ENCODE measurements around the gene KCTD4. TPM values are rescaled to one million over a fixed set of nuclear protein-coding genes. Genes with fewer than 3 reads are reported as not detected.
A peak's percentile ranks its signal among the peaks of the same experiment; 100 is the strongest.

KCTD4 gene
- total and polyA plus RNA-seq, 11 donors: 0.08 to 0.75 (median 0.12) TPM; not detected in 8

DNA sequence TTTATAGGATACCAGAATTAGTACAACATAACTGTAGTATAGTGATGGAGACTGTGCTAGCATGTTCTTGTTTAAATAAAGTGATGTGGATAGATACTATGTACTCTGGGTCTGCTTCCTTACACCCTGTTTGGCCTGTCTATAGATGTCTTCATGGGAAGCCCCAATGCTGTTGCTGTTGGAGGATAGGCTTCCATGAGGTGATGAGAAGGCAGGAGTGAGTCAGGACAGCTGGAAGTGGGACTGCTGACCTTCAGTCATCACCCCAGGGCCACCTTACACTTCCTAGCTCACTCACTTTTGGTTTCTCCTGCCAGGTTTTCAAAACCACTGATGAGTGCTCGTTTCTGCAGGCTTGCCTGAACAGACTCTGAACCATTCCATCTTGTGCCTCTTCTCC is 4.2 kb downstream of the KCTD4 start:
- DNase-seq (no peak), ATAC-seq (peak; percentile 22 to 54 (median 40))
- H3K27me3 ChIP-seq: no peaks in the 10 kb centered on the region
- H3K27ac ChIP-seq: peak overlapping the region in 1 of 12 donors; percentile 6
- no peak overlapping the region for H3K4me3 ChIP-seq
- intact Hi-C loops (cut with DNase I): loop anchor here in 2 of 10 donors (10.0 kb wide), 2 partner anchors 88 to 152 kb away; no protein-coding TSS in a partner anchor
- no peaks in the 10 kb centered on the region for H3K9me3 ChIP-seq
- H3K4me1 ChIP-seq: peaks cover 0 to 41% (median 18%) of the 10 kb centered on the region in 12 donors
- TF ChIP-seq CTCF (IDR thresholded peaks at IDR 0.05) (no peak), POLR2A (IDR thresholded peaks at IDR 0.05) (no peak)
- no peaks in the 10 kb centered on the region for H3K36me3 ChIP-seq
- 31 to 37% (median 35%) methylated on average over 1 of the region's 1 CpG for WGBS, 4 donors

GRCh38 chr13:45196096-45196495 is 4.7 kb downstream of the KCTD4 start:
- DNase-seq (no peak), ATAC-seq (no peak)
- Histone ChIP-seq H3K36me3 (no peaks in the 10 kb centered on the region), H3K9me3 (no peaks in the 10 kb centered on the region), H3K27me3 (no peaks in the 10 kb centered on the region), H3K4me1 (peaks cover 0 to 41% (median 18%) of the 10 kb centered on the region in 12 donors), H3K27ac (peak overlapping the region in 2 of 12 donors; percentile 5 to 6), H3K4me3 (no peak overlapping the region)
- TF ChIP-seq POLR2A (IDR thresholded peaks at IDR 0.05) (no peak), CTCF (IDR thresholded peaks at IDR 0.05) (no peak)
- intact Hi-C loops (cut with DNase I): loop anchor here in 2 of 10 donors (10.0 kb wide), 2 partner anchors 89 to 151 kb away; no protein-coding TSS in a partner anchor
- WGBS, 4 donors: 53 to 57% (median 54%) methylated on average over 3 of the region's 3 CpGs

GRCh38 chr13:45195421-45195820 is 5.4 kb downstream of the KCTD4 start:
- Histone ChIP-seq H3K4me3 (no peak overlapping the region), H3K4me1 (peaks cover 0 to 41% (median 18%) of the 10 kb centered on the region in 12 donors), H3K36me3 (no peaks in the 10 kb centered on the region), H3K27ac (peak overlapping the region in 3 of 12 donors; percentile 5 to 27 (median 10)), H3K27me3 (no peaks in the 10 kb centered on the region), H3K9me3 (no peaks in the 10 kb centered on the region)
- WGBS, 4 donors: 82 to 98% (median 91%) methylated on average over 1 of the region's 1 CpG
- intact Hi-C loops (cut with DNase I): loop anchor here in 2 of 10 donors (10.0 kb wide), 2 partner anchors 89 to 151 kb away; no protein-coding TSS in a partner anchor
- no peak for ATAC-seq
- no peak for TF ChIP-seq POLR2A (IDR thresholded peaks at IDR 0.05)
- no peak for DNase-seq

- Histone ChIP-seq H3K36me3 (no peaks in the 10 kb centered on the region), H3K4me3 (peak overlapping the region in 3 of 12 donors; percentile 16 to 25 (median 20)), H3K4me1 (peaks cover 0 to 41% (median 18%) of the 10 kb centered on the region in 12 donors), H3K9me3 (no peaks in the 10 kb centered on the region), H3K27me3 (no peaks in the 10 kb centered on the region), H3K27ac (no peak overlapping the region)
- DNase-seq (peak in 3 of 5 donors; percentile 38 to 45 (median 40)), ATAC-seq (peak in 3 of 4 donors; percentile 64 to 89 (median 73))
- peak in 10 of 12 donors; percentile 8 to 68 (median 42) for TF ChIP-seq CTCF (IDR thresholded peaks at IDR 0.05)
- no peak for TF ChIP-seq POLR2A (IDR thresholded peaks at IDR 0.05)
- intact Hi-C loops (cut with DNase I): loop anchor here in 2 of 10 donors (10.0 kb wide), 2 partner anchors 90 to 150 kb away; no protein-coding TSS in a partner anchor
- 65 to 75% (median 74%) methylated on average over 15 of the region's 15 CpGs for WGBS, 4 donors
Measured at GRCh38 chr13:45194081-45194939, 6.5 kb downstream of the KCTD4 start.

Measured in heart left ventricle (tissue), 16 donors.